ENCODE data around the gene KRT6C.
"Not testable (repeated sequence)": the region's sequence is repeated elsewhere in the genome, so short reads cannot be mapped to it uniquely, and the experiment has no call there.

The KRT6C gene

GRCh38 chr12:52461693-52462092 is 11.9 kb downstream of the KRT6C start:
- no peak overlapping the region for H3K27ac ChIP-seq (ENCODE audit: insufficient read depth, low read depth, low read length, poor library complexity, severe bottlenecking)
- 76 to 81% methylated on average over 5 of the region's 5 CpGs for WGBS, 2 experiments
- no peaks in the 10 kb centered on the region for H3K4me1 ChIP-seq (ENCODE audit: control insufficient read depth, insufficient read depth, low read length)
- H3K27me3 ChIP-seq (ENCODE audit: control insufficient read depth, insufficient read depth, low read length, poor library complexity, severe bottlenecking): no peaks in the 10 kb centered on the region
- no peaks in the 10 kb centered on the region for H3K9me3 ChIP-seq (ENCODE audit: control insufficient read depth, low read length)
- H3K36me3 ChIP-seq (ENCODE audit: control insufficient read depth, insufficient read depth, low read length): no peaks in the 10 kb centered on the region
- no peak overlapping the region for H3K4me3 ChIP-seq (ENCODE audit: insufficient read depth, low read depth, low read length)

- Histone ChIP-seq H3K4me3 (ENCODE audit: insufficient read depth, low read depth, low read length) (no peak overlapping the region), H3K9me3 (ENCODE audit: control insufficient read depth, low read length) (no peaks in the 10 kb centered on the region)
Observed at GRCh38 chr12:52458861-52459260, 14.7 kb downstream of the KRT6C start.

GRCh38 chr12:52455821-52456220 is 17.8 kb downstream of the KRT6C start:
- WGBS, 2 experiments: 93% methylated on average over 1 of the region's 1 CpG; no CpG with 5 or more reads in 1 of the 2 experiments
- Histone ChIP-seq H3K36me3 (ENCODE audit: control insufficient read depth, insufficient read depth, low read length) (no peaks in the 10 kb centered on the region), H3K27me3 (ENCODE audit: control insufficient read depth, insufficient read depth, low read length, poor library complexity, severe bottlenecking) (no peaks in the 10 kb centered on the region), H3K4me1 (ENCODE audit: control insufficient read depth, insufficient read depth, low read length) (no peaks in the 10 kb centered on the region), H3K9me3 (ENCODE audit: control insufficient read depth, low read length) (no peaks in the 10 kb centered on the region), H3K4me3 (ENCODE audit: insufficient read depth, low read depth, low read length) (no peak overlapping the region), H3K27ac (ENCODE audit: insufficient read depth, low read depth, low read length, poor library complexity, severe bottlenecking) (no peak overlapping the region)

More at GRCh38 chr12:52458861-52459260, 14.7 kb downstream of the KRT6C start:
- Histone ChIP-seq H3K27ac (ENCODE audit: insufficient read depth, low read depth, low read length, poor library complexity, severe bottlenecking) (no peak overlapping the region), H3K27me3 (ENCODE audit: control insufficient read depth, insufficient read depth, low read length, poor library complexity, severe bottlenecking) (no peaks in the 10 kb centered on the region), H3K36me3 (ENCODE audit: control insufficient read depth, insufficient read depth, low read length) (no peaks in the 10 kb centered on the region), H3K4me1 (ENCODE audit: control insufficient read depth, insufficient read depth, low read length) (no peaks in the 10 kb centered on the region)
- 90 to 97% methylated on average over 5 of the region's 5 CpGs for WGBS, 2 experiments

- H3K4me1 ChIP-seq (ENCODE audit: control insufficient read depth, insufficient read depth, low read length): no peaks in the 10 kb centered on the region
- H3K4me3 ChIP-seq (ENCODE audit: insufficient read depth, low read depth, low read length): no peak overlapping the region
- no peaks in the 10 kb centered on the region for H3K36me3 ChIP-seq (ENCODE audit: control insufficient read depth, insufficient read depth, low read length)
- WGBS, 2 experiments: 32 to 36% methylated on average over 2 of the region's 3 CpGs
- no peak overlapping the region for H3K27ac ChIP-seq (ENCODE audit: insufficient read depth, low read depth, low read length, poor library complexity, severe bottlenecking)
- no peaks in the 10 kb centered on the region for H3K9me3 ChIP-seq (ENCODE audit: control insufficient read depth, low read length)
- no peaks in the 10 kb centered on the region for H3K27me3 ChIP-seq (ENCODE audit: control insufficient read depth, insufficient read depth, low read length, poor library complexity, severe bottlenecking)
Observed at GRCh38 chr12:52454411-52455201, 19.0 kb downstream of the KRT6C start.

- H3K27ac ChIP-seq (ENCODE audit: insufficient read depth, low read depth, low read length, poor library complexity, severe bottlenecking): no peak within 1 kb of the TSS
- WGBS, 2 experiments: 90 to 91% methylated on average over 6 of the region's 6 CpGs
- H3K27me3 ChIP-seq (ENCODE audit: control insufficient read depth, insufficient read depth, low read length, poor library complexity, severe bottlenecking): no peaks in the 10 kb centered on the region
- H3K9me3 ChIP-seq (ENCODE audit: control insufficient read depth, low read length): no peaks in the 10 kb centered on the region
- no peaks in the 10 kb centered on the region for H3K4me1 ChIP-seq (ENCODE audit: control insufficient read depth, insufficient read depth, low read length)
- H3K4me3 ChIP-seq (ENCODE audit: insufficient read depth, low read depth, low read length): no peak within 1 kb of the TSS
- H3K36me3 ChIP-seq (ENCODE audit: control insufficient read depth, insufficient read depth, low read length): no peaks in the 10 kb centered on the region
Observed at GRCh38 chr12:52452101-52452500, 21.5 kb downstream of the KRT6C start, which contains the start of gene KRT6B. Gene KRT6B (minus strand): TSS chr12:52452146. CDS start chr12:52452078, 68 bp downstream.

DNA sequence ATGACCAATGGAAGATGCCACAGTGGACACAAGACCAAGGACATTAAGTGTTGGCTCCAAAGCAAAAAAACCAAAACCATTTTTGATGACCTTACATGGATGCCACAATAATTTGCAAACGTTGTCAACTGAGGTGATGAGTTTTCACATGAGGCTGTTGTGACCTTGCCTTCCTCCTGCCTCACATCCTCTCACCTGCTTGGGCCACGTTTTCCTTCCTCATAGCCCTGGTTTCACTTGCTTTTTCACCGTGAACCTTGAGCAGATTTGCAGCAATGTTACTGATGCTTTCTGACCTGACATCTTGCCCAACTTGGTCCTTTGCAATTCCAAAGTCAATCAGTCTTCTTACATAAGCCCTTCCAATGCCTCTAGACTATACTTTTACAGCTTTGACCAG is 25.4 kb downstream of the KRT6C start:
- Histone ChIP-seq H3K27me3 (ENCODE audit: control insufficient read depth, insufficient read depth, low read length, poor library complexity, severe bottlenecking) (no peaks in the 10 kb centered on the region), H3K9me3 (ENCODE audit: control insufficient read depth, low read length) (no peaks in the 10 kb centered on the region), H3K4me3 (ENCODE audit: insufficient read depth, low read depth, low read length) (no peak overlapping the region), H3K36me3 (ENCODE audit: control insufficient read depth, insufficient read depth, low read length) (no peaks in the 10 kb centered on the region), H3K27ac (ENCODE audit: insufficient read depth, low read depth, low read length, poor library complexity, severe bottlenecking) (no peak overlapping the region), H3K4me1 (ENCODE audit: control insufficient read depth, insufficient read depth, low read length) (no peaks in the 10 kb centered on the region)
- WGBS, 2 experiments: 83 to 84% methylated on average over 3 of the region's 3 CpGs

- not testable (repeated sequence) for H3K4me1 ChIP-seq (ENCODE audit: control insufficient read depth, insufficient read depth, low read length); H3K27ac ChIP-seq (ENCODE audit: insufficient read depth, low read depth, low read length, poor library complexity, severe bottlenecking)
- WGBS, 2 experiments: 96 to 97% methylated on average over 11 of the region's 11 CpGs
Observed at GRCh38 chr12:52447196-52447595, 26.4 kb downstream of the KRT6C start.

DNA sequence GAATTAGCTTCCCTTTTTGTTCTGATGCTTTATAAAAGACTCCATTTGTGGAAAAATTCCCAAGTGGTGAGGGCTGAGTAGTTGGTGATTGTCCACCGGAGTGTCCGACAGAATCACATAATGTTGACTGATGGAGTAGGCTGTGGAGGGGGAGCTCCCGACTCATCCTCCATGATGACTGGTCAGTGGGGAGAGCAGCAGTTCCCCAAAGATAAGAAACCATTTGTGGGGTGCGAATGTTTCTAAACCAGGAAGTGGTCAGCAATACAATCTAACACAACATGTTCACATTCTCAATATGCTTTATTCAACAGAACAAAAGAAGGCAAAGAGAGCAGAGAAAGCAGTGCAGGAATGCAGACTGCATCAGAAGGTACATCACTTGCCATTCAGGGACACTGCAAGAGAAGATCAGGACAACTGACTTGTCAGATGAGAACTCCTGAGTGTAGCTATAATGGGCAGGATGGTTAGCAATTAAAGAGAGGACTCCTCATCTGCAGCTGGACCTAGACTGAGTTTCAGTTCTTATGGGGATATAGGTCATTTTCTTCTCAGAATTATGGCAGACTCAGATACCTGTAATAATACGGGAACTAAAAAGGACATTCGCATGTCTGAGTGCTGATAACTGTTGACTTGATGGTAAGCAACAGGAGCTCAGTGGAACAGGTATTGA is 27.1 kb downstream of the KRT6C start:
- no peaks in the 10 kb centered on the region for H3K27me3 ChIP-seq (ENCODE audit: control insufficient read depth, insufficient read depth, low read length, poor library complexity, severe bottlenecking)
- no peaks in the 10 kb centered on the region for H3K36me3 ChIP-seq (ENCODE audit: control insufficient read depth, insufficient read depth, low read length)
- WGBS, 2 experiments: 94 to 99% methylated on average over 6 of the region's 6 CpGs
- H3K9me3 ChIP-seq (ENCODE audit: control insufficient read depth, low read length): no peaks in the 10 kb centered on the region
- peaks cover 11% of the 10 kb centered on the region for H3K4me1 ChIP-seq (ENCODE audit: control insufficient read depth, insufficient read depth, low read length)
- no peak overlapping the region for H3K27ac ChIP-seq (ENCODE audit: insufficient read depth, low read depth, low read length, poor library complexity, severe bottlenecking)
- no peak overlapping the region for H3K4me3 ChIP-seq (ENCODE audit: insufficient read depth, low read depth, low read length)

More at GRCh38 chr12:52447196-52447595, 26.4 kb downstream of the KRT6C start:
- not testable (repeated sequence) for H3K36me3 ChIP-seq (ENCODE audit: control insufficient read depth, insufficient read depth, low read length); H3K9me3 ChIP-seq (ENCODE audit: control insufficient read depth, low read length); H3K4me3 ChIP-seq (ENCODE audit: insufficient read depth, low read depth, low read length); H3K27me3 ChIP-seq (ENCODE audit: control insufficient read depth, insufficient read depth, low read length, poor library complexity, severe bottlenecking)

DNA sequence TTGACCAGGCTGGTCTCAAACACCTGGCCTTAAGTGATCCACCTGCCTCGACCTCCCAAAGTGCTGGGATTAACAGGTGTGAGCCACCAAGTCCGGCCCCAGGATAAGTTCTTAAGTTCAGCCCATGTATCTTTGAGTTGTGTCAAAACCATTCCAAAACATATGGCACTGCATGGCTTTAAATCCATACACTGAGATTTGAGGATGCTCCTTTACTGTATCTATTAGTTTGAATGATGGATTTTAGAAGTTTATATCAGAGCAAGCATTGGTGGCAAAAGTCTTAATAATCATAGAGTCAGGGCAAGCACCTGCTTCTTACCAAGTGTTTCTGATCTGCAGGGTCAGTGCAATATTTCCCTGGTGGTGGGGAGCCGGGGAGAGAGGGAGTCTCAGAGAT is 27.7 kb downstream of the KRT6C start:
- Histone ChIP-seq H3K9me3 (ENCODE audit: control insufficient read depth, low read length) (no peaks in the 10 kb centered on the region), H3K36me3 (ENCODE audit: control insufficient read depth, insufficient read depth, low read length) (no peaks in the 10 kb centered on the region), H3K27me3 (ENCODE audit: control insufficient read depth, insufficient read depth, low read length, poor library complexity, severe bottlenecking) (no peaks in the 10 kb centered on the region), H3K27ac (ENCODE audit: insufficient read depth, low read depth, low read length, poor library complexity, severe bottlenecking) (no peak overlapping the region), H3K4me3 (ENCODE audit: insufficient read depth, low read depth, low read length) (no peak overlapping the region), H3K4me1 (ENCODE audit: control insufficient read depth, insufficient read depth, low read length) (peaks cover 17% of the 10 kb centered on the region)
- 68 to 74% methylated on average over 3 of the region's 3 CpGs for WGBS, 2 experiments
